Astrocyte of the hippocampus (primary cell): ENCODE results near the gene PCDHA3.
"Not testable (repeated sequence)": the region's sequence is repeated elsewhere in the genome, so short reads cannot be mapped to it uniquely, and the experiment has no call there.

Experiments
- DNase-seq: peaks from one replicate; pipeline ENCODE4 v3.0.0; 2011; ENCODE audit warnings: low read depth, low spot score

The PCDHA3 gene

GRCh38 chr5:140800816-140801493, at the start of gene PCDHA3:
Gene PCDHA3 (plus strand): TSS chr5:140801057.
- DNase-seq = peak; percentile 5

GRCh38 chr5:140753561-140753960, 47.3 kb upstream of the PCDHA3 start:
- no peak for DNase-seq

GRCh38 chr5:140764177-140764973, 36.5 kb upstream of the PCDHA3 start:
- DNase-seq = no peak

- no peak for DNase-seq
Observed at GRCh38 chr5:140767444-140767843, 33.4 kb upstream of the PCDHA3 start.

GRCh38 chr5:140780512-140780911, 20.3 kb upstream of the PCDHA3 start:
- no peak for DNase-seq

- DNase-seq = no peak
Observed at GRCh38 chr5:140785905-140786686, 14.8 kb upstream of the PCDHA3 start, which contains the start of gene PCDHA1. Gene PCDHA1 (plus strand): TSS chr5:140786140.

GRCh38 chr5:140787422-140787821, 13.4 kb upstream of the PCDHA3 start:
- not testable (repeated sequence) for DNase-seq

- DNase-seq = not testable (repeated sequence)
Observed at GRCh38 chr5:140787849-140788504, 12.9 kb upstream of the PCDHA3 start.

- no peak for DNase-seq
Observed at GRCh38 chr5:140791089-140791488, 9.8 kb upstream of the PCDHA3 start.

- no peak for DNase-seq
Observed at GRCh38 chr5:140794595-140795258, 6.1 kb upstream of the PCDHA3 start, which contains the start of gene PCDHA2. Gene PCDHA2 (plus strand): TSS chr5:140794852.

GRCh38 chr5:140795259-140795641, 5.6 kb upstream of the PCDHA3 start:
- no peak for DNase-seq

GRCh38 chr5:140796072-140796717, 4.7 kb upstream of the PCDHA3 start:
- not testable (repeated sequence) for DNase-seq

GRCh38 chr5:140796718-140797095, 4.2 kb upstream of the PCDHA3 start:
- no peak for DNase-seq

GRCh38 chr5:140801494-140801841, 611 bp downstream of the PCDHA3 start:
- no peak for DNase-seq

GRCh38 chr5:140802381-140802780, 1.5 kb downstream of the PCDHA3 start:
- not testable (repeated sequence) for DNase-seq

GRCh38 chr5:140802781-140803271, 2.0 kb downstream of the PCDHA3 start:
- no peak for DNase-seq

- peak; percentile 14 for DNase-seq
Observed at GRCh38 chr5:140806834-140807775, 6.2 kb downstream of the PCDHA3 start, which contains the start of gene PCDHA4. Gene PCDHA4 (plus strand): TSS chr5:140807068.

- DNase-seq = not testable (repeated sequence)
Observed at GRCh38 chr5:140808241-140808888, 7.5 kb downstream of the PCDHA3 start.

- no peak for DNase-seq
Observed at GRCh38 chr5:140808889-140809291, 8.0 kb downstream of the PCDHA3 start.
